ENCODE measurements around the gene CSKMT. TPM values are rescaled to one million over a fixed set of nuclear protein-coding genes. Genes with fewer than 3 reads are reported as not detected.

Gene CSKMT
- total and polyA plus RNA-seq, 2 donors (not counting 1 experiment from before 2014, with no cell fraction given) = 39.0 to 57.3 TPM

DNA sequence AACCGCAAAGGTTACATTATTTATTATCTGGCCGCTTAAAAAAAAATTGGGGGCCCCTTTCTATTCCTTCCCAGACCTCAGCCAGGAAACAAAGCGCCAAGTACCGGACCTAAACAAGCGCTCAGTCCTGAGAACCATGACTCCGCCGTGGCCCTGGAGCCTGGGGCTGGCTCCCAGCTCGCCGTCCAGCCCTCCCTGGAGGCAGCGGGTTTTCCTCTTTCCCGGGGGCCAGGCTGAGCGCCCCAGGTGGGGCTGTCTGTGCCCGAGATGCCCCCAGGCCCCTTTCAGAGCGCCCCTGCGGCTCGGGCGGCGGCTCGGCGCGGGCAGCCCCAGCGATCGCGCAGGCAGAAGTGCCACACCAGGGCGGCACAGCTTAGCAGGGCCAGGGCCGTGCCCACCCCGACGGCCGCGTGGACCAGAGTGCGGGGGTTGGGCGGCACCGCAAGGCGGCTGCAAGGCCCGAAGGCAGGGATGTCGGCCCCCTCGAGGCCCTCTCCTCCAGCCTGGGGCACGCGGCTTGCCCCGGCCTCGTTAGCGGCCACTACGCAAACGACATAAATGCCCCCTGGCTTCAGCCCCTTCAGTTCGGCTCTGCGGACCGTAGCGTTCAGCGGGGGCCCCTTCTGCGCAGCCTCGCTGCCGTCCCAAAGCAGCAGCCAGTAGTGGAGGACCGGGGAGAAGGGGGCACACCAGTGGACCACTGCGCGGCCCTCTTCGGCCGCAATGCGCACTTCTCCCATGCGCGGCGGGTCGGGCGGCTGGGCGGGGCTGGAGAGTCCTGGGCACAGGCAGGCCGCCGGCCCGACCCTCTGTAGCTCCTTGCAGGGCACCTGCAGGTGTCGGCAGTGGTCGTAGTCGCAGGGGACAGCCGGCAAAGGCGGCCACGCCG, 22.6 kb downstream of the CSKMT start:
- Mint-ChIP-seq H3K27me3 (peaks cover 4% of the 10 kb centered on the region), H3K27ac (no peak overlapping the region), H3K9me3 (ENCODE audit: insufficient read depth) (no peaks in the 10 kb centered on the region), H3K4me1 (no peaks in the 10 kb centered on the region), H3K4me3 (no peak overlapping the region)
- ChIA-PET POLR2A (no interaction called here), CTCF (no interaction called here)
- H3K27me3 ChIP-seq (replicated peaks in 1 of 4; ENCODE audit: control extremely low read depth in 1 of 4, control insufficient read depth in 3 of 4, insufficient read depth in 4 of 4, low read length in 3 of 4) = peaks cover 0 to 17% (median 6%) of the 10 kb centered on the region in 4 experiments
- peaks cover 3 to 4% of the 10 kb centered on the region in 2 donors for H3K4me1 ChIP-seq (ENCODE audit: control insufficient read depth in 2 of 2, insufficient read depth in 2 of 2, low read length in 2 of 2)
- no peak overlapping the region for H3K27ac ChIP-seq (ENCODE audit: low read length in 2 of 2)
- TF ChIP-seq, protein P1, sequence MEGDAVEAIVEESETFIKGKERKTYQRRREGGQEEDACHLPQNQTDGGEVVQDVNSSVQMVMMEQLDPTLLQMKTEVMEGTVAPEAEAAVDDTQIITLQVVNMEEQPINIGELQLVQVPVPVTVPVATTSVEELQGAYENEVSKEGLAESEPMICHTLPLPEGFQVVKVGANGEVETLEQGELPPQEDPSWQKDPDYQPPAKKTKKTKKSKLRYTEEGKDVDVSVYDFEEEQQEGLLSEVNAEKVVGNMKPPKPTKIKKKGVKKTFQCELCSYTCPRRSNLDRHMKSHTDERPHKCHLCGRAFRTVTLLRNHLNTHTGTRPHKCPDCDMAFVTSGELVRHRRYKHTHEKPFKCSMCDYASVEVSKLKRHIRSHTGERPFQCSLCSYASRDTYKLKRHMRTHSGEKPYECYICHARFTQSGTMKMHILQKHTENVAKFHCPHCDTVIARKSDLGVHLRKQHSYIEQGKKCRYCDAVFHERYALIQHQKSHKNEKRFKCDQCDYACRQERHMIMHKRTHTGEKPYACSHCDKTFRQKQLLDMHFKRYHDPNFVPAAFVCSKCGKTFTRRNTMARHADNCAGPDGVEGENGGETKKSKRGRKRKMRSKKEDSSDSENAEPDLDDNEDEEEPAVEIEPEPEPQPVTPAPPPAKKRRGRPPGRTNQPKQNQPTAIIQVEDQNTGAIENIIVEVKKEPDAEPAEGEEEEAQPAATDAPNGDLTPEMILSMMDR (IDR thresholded peaks at IDR 0.05) = no peak
- TF ChIP-seq EZH2 (IDR thresholded peaks at IDR 0.05; ENCODE audit: borderline replicate concordance, insufficient read depth, low read depth, low read length, poor library complexity, severe bottlenecking) = no peak
- peak; percentile 28 for DNase-seq
- H3K4me3 ChIP-seq (ENCODE audit: control extremely low read depth in 1 of 5, extremely low read depth in 1 of 5, insufficient read depth in 1 of 5, low read depth in 2 of 5, low read length in 4 of 5) = no peak overlapping the region
- peak overlapping the region; percentile 40 for H3K4me2 ChIP-seq (replicated peaks; ENCODE audit: low read depth, low read length, poor library complexity, severe bottlenecking)
- ATAC-seq (ENCODE audit: low read depth) = no peak
- H3K36me3 ChIP-seq (replicated peaks in 1 of 2; ENCODE audit: control extremely low read depth in 1 of 2, control insufficient read depth in 1 of 2, extremely low read depth in 1 of 2, insufficient read depth in 2 of 2, low read length in 1 of 2) = peaks cover 0 to 15% of the 10 kb centered on the region in 2 experiments
- WGBS (ENCODE audit: insufficient coverage) = 43% methylated on average over 74 of the region's 74 CpGs
- intact Hi-C loops (cut with micrococcal nuclease) = no loop called here
- H2AFZ ChIP-seq (ENCODE audit: insufficient read depth, low read depth, low read length, poor library complexity, severe bottlenecking) = peak overlapping the region; percentile 63
- H3K9me3 ChIP-seq (ENCODE audit: control extremely low read depth in 1 of 3, control insufficient read depth in 2 of 3, insufficient read depth in 1 of 3, low read length in 2 of 3) = no peaks in the 10 kb centered on the region
- no peak overlapping the region for H3K9ac ChIP-seq (ENCODE audit: low read length)
- no peaks in the 10 kb centered on the region for H4K20me1 ChIP-seq (ENCODE audit: control insufficient read depth, insufficient read depth, low read length, poor library complexity, severe bottlenecking)
- no peaks in the 10 kb centered on the region for H3K79me2 ChIP-seq (ENCODE audit: control insufficient read depth, insufficient read depth, low read length)

DNA sequence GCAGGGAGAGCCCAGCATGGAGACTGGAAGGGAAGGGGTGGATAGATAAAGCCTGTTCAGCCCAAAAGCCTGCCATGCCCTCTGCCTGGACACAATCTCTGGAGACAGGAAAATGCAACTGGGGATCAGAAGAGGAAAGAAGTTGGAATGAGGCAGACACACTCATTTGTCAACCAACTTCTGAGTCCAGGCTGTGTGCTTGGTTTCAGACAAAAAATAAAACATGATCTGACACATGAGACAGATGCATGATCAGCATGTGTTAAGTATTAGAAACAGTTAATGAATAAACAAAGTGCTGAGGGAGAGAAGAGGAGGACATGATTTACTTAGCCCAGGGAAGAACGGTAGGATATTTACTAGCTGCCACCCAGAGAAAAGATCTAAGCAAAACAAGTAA, 23.4 kb downstream of the CSKMT start:
- H3K4me2 ChIP-seq (replicated peaks; ENCODE audit: low read depth, low read length, poor library complexity, severe bottlenecking) = no peak overlapping the region
- intact Hi-C loops (cut with micrococcal nuclease) = no loop called here
- no peak for DNase-seq
- peaks cover 0 to 18% of the 10 kb centered on the region in 2 experiments for H3K36me3 ChIP-seq (replicated peaks in 1 of 2; ENCODE audit: control extremely low read depth in 1 of 2, control insufficient read depth in 1 of 2, extremely low read depth in 1 of 2, insufficient read depth in 2 of 2, low read length in 1 of 2)
- Mint-ChIP-seq H3K27ac (no peak overlapping the region), H3K9me3 (ENCODE audit: insufficient read depth) (no peaks in the 10 kb centered on the region), H3K27me3 (peaks cover 4% of the 10 kb centered on the region), H3K4me1 (no peaks in the 10 kb centered on the region), H3K4me3 (no peak overlapping the region)
- WGBS (ENCODE audit: insufficient coverage) = no CpG with 5 or more reads among the region's 1 CpG
- H3K9me3 ChIP-seq (ENCODE audit: control extremely low read depth in 1 of 3, control insufficient read depth in 2 of 3, insufficient read depth in 1 of 3, low read length in 2 of 3) = no peaks in the 10 kb centered on the region
- H2AFZ ChIP-seq (ENCODE audit: insufficient read depth, low read depth, low read length, poor library complexity, severe bottlenecking) = no peak overlapping the region
- H3K4me1 ChIP-seq (ENCODE audit: control insufficient read depth in 2 of 2, insufficient read depth in 2 of 2, low read length in 2 of 2) = peaks cover 3 to 4% of the 10 kb centered on the region in 2 donors
- H3K79me2 ChIP-seq (ENCODE audit: control insufficient read depth, insufficient read depth, low read length) = no peaks in the 10 kb centered on the region
- H3K27me3 ChIP-seq (replicated peaks in 1 of 4; ENCODE audit: control extremely low read depth in 1 of 4, control insufficient read depth in 3 of 4, insufficient read depth in 4 of 4, low read length in 3 of 4) = peaks cover 0 to 17% (median 6%) of the 10 kb centered on the region in 4 experiments
- CTCF ChIA-PET = interaction anchor here (1.6 kb wide), 1 partner anchor 15 kb away, joined by 3 read pairs; no protein-coding TSS in a partner anchor
- H4K20me1 ChIP-seq (ENCODE audit: control insufficient read depth, insufficient read depth, low read length, poor library complexity, severe bottlenecking) = no peaks in the 10 kb centered on the region
- no peak overlapping the region for H3K27ac ChIP-seq (ENCODE audit: low read length in 2 of 2)
- no peak overlapping the region for H3K9ac ChIP-seq (ENCODE audit: low read length)
- no peak for ATAC-seq (ENCODE audit: low read depth)
- H3K4me3 ChIP-seq (ENCODE audit: control extremely low read depth in 1 of 5, extremely low read depth in 1 of 5, insufficient read depth in 1 of 5, low read depth in 2 of 5, low read length in 4 of 5) = no peak overlapping the region
- TF ChIP-seq, protein P1 (IDR thresholded peaks at IDR 0.05) = no peak
- no peak for TF ChIP-seq EZH2 (IDR thresholded peaks at IDR 0.05; ENCODE audit: borderline replicate concordance, insufficient read depth, low read depth, low read length, poor library complexity, severe bottlenecking)
- POLR2A ChIA-PET = no interaction called here
